Neuronal stem cell (in vitro differentiated cells): ENCODE data around the gene OSBPL10.

Experiments
- DNase-seq: peaks from one replicate; pipeline ENCODE4 v3.0.0-alpha.2; 2013; ENCODE audit warnings: low spot score
- H2AFZ ChIP-seq: one replicate; pipeline ENCODE4 v1.6.1; 2013; ENCODE audit warnings: mild to moderate bottlenecking, low read length, inconsistent platforms
- H2AK5ac ChIP-seq: 2 replicates; pipeline ENCODE4 v1.6.1; 2013; ENCODE audit warnings: low read depth, mild to moderate bottlenecking, inconsistent platforms, low read length, moderate library complexity, mixed read lengths
- H2BK120ac ChIP-seq: 2 replicates; pipeline ENCODE4 v1.6.1; 2013; ENCODE audit warnings: low read depth, mild to moderate bottlenecking, inconsistent platforms, low read length, moderate library complexity, mixed read lengths
- H2BK12ac ChIP-seq: one replicate; pipeline ENCODE4 v1.6.1; 2013; ENCODE audit warnings: low read length, inconsistent platforms
- H2BK15ac ChIP-seq: 2 replicates; pipeline ENCODE4 v1.6.1; 2013; ENCODE audit warnings: mild to moderate bottlenecking, low read length, inconsistent platforms, mixed read lengths
- H2BK5ac ChIP-seq: one replicate; pipeline ENCODE4 v1.6.1; 2013; ENCODE audit warnings: inconsistent platforms, mild to moderate bottlenecking, low read length, moderate library complexity
- H3K14ac ChIP-seq: one replicate; pipeline ENCODE4 v1.6.1; 2013; ENCODE audit warnings: low read length, inconsistent platforms
- H3K18ac ChIP-seq: 2 replicates; pipeline ENCODE4 v1.6.1; 2013; ENCODE audit warnings: low read length, inconsistent platforms
- H3K23ac ChIP-seq: 2 replicates; pipeline ENCODE4 v1.6.1; 2013; ENCODE audit warnings: low read depth, mild to moderate bottlenecking, mixed read lengths, low read length, inconsistent platforms; ENCODE audit not compliant: poor library complexity
- H3K27ac ChIP-seq: replicated peaks from 3 replicates; pipeline ENCODE4 v1.5.1; 2013; ENCODE audit warnings: low read length, inconsistent platforms
- H3K27me3 ChIP-seq, 3 experiments: 2 replicates each; pipeline ENCODE4 v1.6.1; 2013; ENCODE audit warnings: low read length in 3 of 3, mild to moderate bottlenecking in 2 of 3, inconsistent platforms in 1 of 3, low read depth in 1 of 3, mixed read lengths in 1 of 3, moderate library complexity in 1 of 3; ENCODE audit not compliant: control insufficient read depth in 3 of 3, insufficient read depth in 3 of 3
- H3K36me3 ChIP-seq, 2 donors: replicated peaks in 1 of 2; 2 replicates each; pipeline ENCODE4 v1.6.1; 2013; ENCODE audit warnings: low read length in 2 of 2; ENCODE audit not compliant: control insufficient read depth in 2 of 2, insufficient read depth in 2 of 2
- H3K4ac ChIP-seq: 2 replicates; pipeline ENCODE4 v1.6.1; 2013; ENCODE audit warnings: inconsistent platforms, mild to moderate bottlenecking, low read length, moderate library complexity
- H3K4me1 ChIP-seq, 2 donors: 1 replicate in 1 of 2; 2 replicates in 1 of 2; pipeline ENCODE4 v1.6.1; 2013; ENCODE audit warnings: low read length in 2 of 2, low read depth in 1 of 2; ENCODE audit not compliant: control insufficient read depth in 2 of 2, insufficient read depth in 1 of 2
- H3K4me2 ChIP-seq: one replicate; pipeline ENCODE4 v1.6.1; 2013; ENCODE audit warnings: mild to moderate bottlenecking, low read length, inconsistent platforms; ENCODE audit not compliant: insufficient read depth, poor library complexity, severe bottlenecking
- H3K4me3 ChIP-seq, 2 donors: 2 replicates each; pipeline ENCODE4 v1.5.1; 2013; ENCODE audit warnings: low read length in 2 of 2, mild to moderate bottlenecking in 2 of 2, inconsistent platforms in 1 of 2, moderate library complexity in 1 of 2
- H3K79me1 ChIP-seq: one replicate; pipeline ENCODE4 v1.6.1; 2013; ENCODE audit warnings: low read depth, mild to moderate bottlenecking, inconsistent platforms, low read length, moderate library complexity
- H3K9ac ChIP-seq: one replicate; pipeline ENCODE4 v1.6.1; 2013; ENCODE audit warnings: mild to moderate bottlenecking, low read depth, low read length, inconsistent platforms; ENCODE audit not compliant: poor library complexity
- H3K9me3 ChIP-seq, 2 donors: replicated peaks in 1 of 2; 2 replicates each; pipeline versions ENCODE3 to v1.6.1; 2013; ENCODE audit warnings: low read length in 2 of 2, mild to moderate bottlenecking in 2 of 2, inconsistent platforms in 1 of 2, low read depth in 1 of 2, mixed read lengths in 1 of 2, moderate library complexity in 1 of 2; ENCODE audit not compliant: control insufficient read depth in 2 of 2, insufficient read depth in 1 of 2
- H4K8ac ChIP-seq: one replicate; pipeline ENCODE4 v1.6.1; 2013; ENCODE audit warnings: low read depth, mild to moderate bottlenecking, inconsistent platforms, low read length, moderate library complexity
- H4K91ac ChIP-seq: one replicate; pipeline ENCODE4 v1.6.1; 2013; ENCODE audit warnings: low read length, low read depth, mild to moderate bottlenecking, inconsistent platforms; ENCODE audit not compliant: poor library complexity
- WGBS, 2 donors: extraction: QIAGEN DNeasy Blood & Tissue Kit; methylation state at CpG; one replicate each; pipeline ENCODE4 v1.1.7; 2013; ENCODE audit warnings: missing lambda C conversion rate in 2 of 2, mixed read lengths in 1 of 2; ENCODE audit not compliant: insufficient read length in 2 of 2, insufficient replicate concordance in 1 of 2; ENCODE audit errors: extremely low coverage in 2 of 2; 5-methylcytosine and 5-hydroxymethylcytosine counted together

The OSBPL10 gene

DNA sequence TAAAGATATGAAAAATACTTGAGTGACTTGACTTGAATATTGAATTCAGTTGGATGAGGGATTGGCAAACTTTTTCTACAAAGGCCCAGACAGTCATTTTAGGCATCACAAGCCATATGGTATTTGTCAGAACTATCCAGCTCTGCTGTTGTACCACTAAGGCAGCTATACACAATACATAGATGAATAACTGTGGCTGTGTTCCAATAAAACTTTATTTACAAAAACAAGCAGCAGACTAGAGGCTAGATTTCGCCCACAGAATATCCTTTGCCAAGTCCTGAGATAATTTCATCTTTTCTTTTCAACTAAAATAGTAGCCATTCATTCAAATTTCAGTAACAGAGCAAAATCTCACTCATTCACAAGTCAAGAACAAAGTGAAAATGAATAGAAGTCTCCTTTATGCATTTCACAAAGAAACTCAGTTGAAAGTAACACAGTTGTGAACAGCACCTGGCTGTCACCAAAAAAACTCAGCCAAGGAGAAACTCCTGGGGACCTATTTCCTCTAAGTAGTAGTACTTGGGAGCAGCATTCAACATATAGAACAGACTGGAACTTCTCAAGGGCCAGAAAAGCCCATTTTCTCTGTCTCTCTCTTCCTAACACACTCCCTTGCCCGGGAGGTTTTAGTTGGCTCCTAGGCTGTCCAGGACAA, 56.3 kb downstream of the OSBPL10 start:
- Histone ChIP-seq H3K4me3 (no peak overlapping the region), H2AFZ (no peak overlapping the region), H3K4me1 (peaks cover 0 to 4% of the 10 kb centered on the region in 2 donors), H3K36me3 (no peaks in the 10 kb centered on the region), H3K14ac (no peak overlapping the region), H3K79me1 (peaks cover 2% of the 10 kb centered on the region), H2AK5ac (no peak overlapping the region), H2BK15ac (no peak overlapping the region), H3K27ac (no peak overlapping the region), H4K8ac (no peak overlapping the region), H3K9ac (no peak overlapping the region), H3K9me3 (peaks cover 0 to 7% of the 10 kb centered on the region in 2 donors), H2BK5ac (no peak overlapping the region), H3K18ac (no peak overlapping the region), H2BK120ac (no peak overlapping the region), H4K91ac (no peak overlapping the region), H3K4me2 (no peak overlapping the region), H3K23ac (no peak overlapping the region), H2BK12ac (no peak overlapping the region), H3K27me3 (peaks cover 0 to 3% (median 0%) of the 10 kb centered on the region in 3 experiments), H3K4ac (no peak overlapping the region)
- WGBS, 2 donors, result no CpG with 5 or more reads among the region's 2 CpGs
- no peak for DNase-seq

- H3K14ac ChIP-seq, result no peak overlapping the region
- no peak overlapping the region for H2AK5ac ChIP-seq
- WGBS, 2 donors, result no CpG with 5 or more reads among the region's 1 CpG
- no peak overlapping the region for H3K4me3 ChIP-seq
- no peak overlapping the region for H3K18ac ChIP-seq
- peaks cover 0 to 7% of the 10 kb centered on the region in 2 donors for H3K9me3 ChIP-seq
- no peak overlapping the region for H2BK12ac ChIP-seq
- H3K79me1 ChIP-seq, result no peaks in the 10 kb centered on the region
- no peak overlapping the region for H3K9ac ChIP-seq
- peaks cover 0 to 3% (median 0%) of the 10 kb centered on the region in 3 experiments for H3K27me3 ChIP-seq
- H2BK120ac ChIP-seq, result no peak overlapping the region
- H3K4ac ChIP-seq, result no peak overlapping the region
- no peak overlapping the region for H3K23ac ChIP-seq
- H3K36me3 ChIP-seq, result no peaks in the 10 kb centered on the region
- no peak for DNase-seq
- H2AFZ ChIP-seq, result no peak overlapping the region
- no peak overlapping the region for H3K4me2 ChIP-seq
- peaks cover 0 to 4% of the 10 kb centered on the region in 2 donors for H3K4me1 ChIP-seq
- no peak overlapping the region for H2BK5ac ChIP-seq
- H3K27ac ChIP-seq, result no peak overlapping the region
- H2BK15ac ChIP-seq, result no peak overlapping the region
- no peak overlapping the region for H4K8ac ChIP-seq
- no peak overlapping the region for H4K91ac ChIP-seq
Measured at GRCh38 chr3:31922962-31923361, 58.1 kb downstream of the OSBPL10 start.

GRCh38 chr3:31921837-31922236, 59.2 kb downstream of the OSBPL10 start:
- Histone ChIP-seq H4K91ac (no peak overlapping the region), H3K4ac (no peak overlapping the region), H2BK5ac (no peak overlapping the region), H3K4me3 (no peak overlapping the region), H3K18ac (no peak overlapping the region), H3K14ac (no peak overlapping the region), H3K27ac (no peak overlapping the region), H3K9me3 (peaks cover 0 to 7% of the 10 kb centered on the region in 2 donors), H2BK120ac (no peak overlapping the region), H3K27me3 (peaks cover 0 to 3% (median 0%) of the 10 kb centered on the region in 3 experiments), H2AFZ (no peak overlapping the region), H2AK5ac (no peak overlapping the region), H2BK15ac (no peak overlapping the region), H3K36me3 (no peaks in the 10 kb centered on the region), H3K23ac (no peak overlapping the region), H3K79me1 (no peaks in the 10 kb centered on the region), H2BK12ac (no peak overlapping the region), H3K9ac (no peak overlapping the region), H3K4me2 (no peak overlapping the region), H3K4me1 (peaks cover 7 to 11% of the 10 kb centered on the region in 2 donors), H4K8ac (no peak overlapping the region)
- WGBS, 2 donors, result 100% methylated on average over 1 of the region's 4 CpGs; no CpG with 5 or more reads in 1 of the 2 donors
- no peak for DNase-seq

GRCh38 chr3:31920310-31920709, 60.8 kb downstream of the OSBPL10 start:
- Histone ChIP-seq H2BK5ac (no peak overlapping the region), H3K4me3 (no peak overlapping the region), H3K14ac (no peak overlapping the region), H3K4ac (no peak overlapping the region), H3K18ac (no peak overlapping the region), H2BK15ac (no peak overlapping the region), H3K23ac (no peak overlapping the region), H4K91ac (no peak overlapping the region), H3K27me3 (peaks cover 0 to 3% (median 0%) of the 10 kb centered on the region in 3 experiments), H3K36me3 (no peaks in the 10 kb centered on the region), H2BK120ac (no peak overlapping the region), H2AFZ (no peak overlapping the region), H3K9me3 (peaks cover 0 to 7% of the 10 kb centered on the region in 2 donors), H4K8ac (no peak overlapping the region), H3K27ac (no peak overlapping the region), H3K79me1 (no peaks in the 10 kb centered on the region), H3K9ac (no peak overlapping the region), H3K4me2 (no peak overlapping the region), H2BK12ac (no peak overlapping the region), H3K4me1 (peaks cover 9 to 14% of the 10 kb centered on the region in 2 donors), H2AK5ac (no peak overlapping the region)
- no CpG with 5 or more reads among the region's 1 CpG for WGBS, 2 donors
- no peak for DNase-seq
